Gastrocnemius medialis (tissue), 4 donors: ENCODE data around the gene ARHGAP10. TPM values are rescaled to one million over a fixed set of nuclear protein-coding genes. Genes with fewer than 3 reads are reported as not detected.

Experiments
- ATAC-seq, 2 donors: fragments of 150-250 bp; one replicate each; pipeline ENCODE4 v1.9.1; 2016
- DNase-seq, 2 donors: peaks; one replicate each; pipeline ENCODE4 v3.0.0-alpha.2; 2019
- H3K27ac ChIP-seq, 4 donors: fragments of 200-600 bp; sonication (generic); 1 replicate in 1 of 4; 2 replicates in 3 of 4; pipeline ENCODE4 v1.5.1; 2016 to 2018; ENCODE audit warnings: mild to moderate bottlenecking in 2 of 4, moderate library complexity in 1 of 4
- H3K27me3 ChIP-seq, 3 donors: fragments of 200-600 bp; sonication (generic) in 2 of 3; 1 replicate in 1 of 3; 2 replicates in 2 of 3; pipeline versions ENCODE4 v1.5.1 to v1.6.0; 2016 to 2019; ENCODE audit warnings: mild to moderate bottlenecking in 1 of 3, moderate library complexity in 1 of 3
- H3K36me3 ChIP-seq, 2 donors: fragments of 200-600 bp; sonication (generic) in 1 of 2; one replicate each; pipeline ENCODE4 v1.5.1; 2017 to 2018
- H3K4me1 ChIP-seq, 2 donors: fragments of 200-600 bp; sonication (generic) in 1 of 2; one replicate each; pipeline ENCODE4 v1.5.1; 2016 to 2017; ENCODE audit warnings: mild to moderate bottlenecking in 2 of 2
- H3K4me3 ChIP-seq, 4 donors: fragments of 200-600 bp; sonication (generic) in 3 of 4; 1 replicate in 1 of 4; 2 replicates in 3 of 4; pipeline ENCODE4 v1.5.1; 2016 to 2019; ENCODE audit warnings: mild to moderate bottlenecking in 2 of 4
- H3K9me3 ChIP-seq, 3 donors: fragments of 200-600 bp; sonication (generic) in 2 of 3; 1 replicate in 1 of 3; 2 replicates in 2 of 3; pipeline ENCODE4 v1.5.1; 2016 to 2019
- POLR2A ChIP-seq, 2 donors: fragments of 450-650 bp; IDR thresholded peaks; one replicate each; pipeline ENCODE4 v1.6.1; 2017; ENCODE audit warnings: antibody characterized with exemption in 2 of 2, mild to moderate bottlenecking in 2 of 2, moderate library complexity in 2 of 2
- in situ Hi-C, 4 donors: fragments of 200-750 bp; cut with MboI; loops; one replicate each; pipeline versions ENCODE4 v1.15.0 to v1.8.0; 2017; ENCODE audit warnings: low sequenced_read_pairs in 4 of 4
- intact Hi-C: fragments of 100-400 bp; cut with DNase I; formaldehyde crosslinking; loops from one replicate; pipeline ENCODE4 v1.15.1; 2023; ENCODE audit warnings: low total_unique reads
- total RNA-seq, 4 donors: library from RNA; depleted of rRNA; stranded (reverse); fragments of >200 nt; gene quantifications; one replicate each; pipeline versions ENCODE4 v1.1.0 to v1.2.3, GENCODE V29; 2016
- TF ChIP-seq, protein P1 (sequence below), 5 experiments: fragments of 450-650 bp in 3 of 5; fragments of 200-600 bp in 2 of 5; sonication (generic) in 2 of 5; IDR thresholded peaks in 4 of 5; conservative IDR thresholded peaks in 1 of 5; 1 replicate in 4 of 5; 2 replicates in 1 of 5; pipeline ENCODE4 v1.5.1; 2016 to 2019; ENCODE audit warnings: antibody characterized with exemption in 5 of 5, mild to moderate bottlenecking in 3 of 5, moderate library complexity in 3 of 5

Gene ARHGAP10
- total RNA-seq, 4 donors from 2014 or later: 22.1 to 34.6 (median 28.0) TPM

DNA sequence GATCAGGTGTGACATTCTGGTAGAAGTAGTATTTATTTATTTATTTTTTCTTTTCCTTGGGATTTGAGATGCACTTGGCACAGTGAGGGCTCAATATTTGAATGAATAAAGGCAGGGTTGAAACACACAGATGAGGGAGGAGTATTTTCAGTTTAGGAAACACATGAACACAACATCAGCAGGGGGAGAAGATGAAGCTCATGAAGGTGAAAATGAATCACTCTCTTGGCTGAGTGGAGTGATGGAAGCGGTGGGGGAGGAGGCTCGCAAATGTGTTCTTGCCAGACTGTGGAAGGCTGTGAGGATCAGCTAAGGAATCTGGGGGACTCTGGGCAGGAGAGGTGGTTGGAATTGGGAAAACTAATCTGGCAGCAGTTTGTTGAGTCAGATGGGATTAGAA is 55.3 kb downstream of the ARHGAP10 start:
- in situ Hi-C loops: no loop called here
- DNase-seq (peak in 1 of 2 donors; percentile 43), ATAC-seq (peak; percentile 44 to 59)
- TF ChIP-seq, protein P1, sequence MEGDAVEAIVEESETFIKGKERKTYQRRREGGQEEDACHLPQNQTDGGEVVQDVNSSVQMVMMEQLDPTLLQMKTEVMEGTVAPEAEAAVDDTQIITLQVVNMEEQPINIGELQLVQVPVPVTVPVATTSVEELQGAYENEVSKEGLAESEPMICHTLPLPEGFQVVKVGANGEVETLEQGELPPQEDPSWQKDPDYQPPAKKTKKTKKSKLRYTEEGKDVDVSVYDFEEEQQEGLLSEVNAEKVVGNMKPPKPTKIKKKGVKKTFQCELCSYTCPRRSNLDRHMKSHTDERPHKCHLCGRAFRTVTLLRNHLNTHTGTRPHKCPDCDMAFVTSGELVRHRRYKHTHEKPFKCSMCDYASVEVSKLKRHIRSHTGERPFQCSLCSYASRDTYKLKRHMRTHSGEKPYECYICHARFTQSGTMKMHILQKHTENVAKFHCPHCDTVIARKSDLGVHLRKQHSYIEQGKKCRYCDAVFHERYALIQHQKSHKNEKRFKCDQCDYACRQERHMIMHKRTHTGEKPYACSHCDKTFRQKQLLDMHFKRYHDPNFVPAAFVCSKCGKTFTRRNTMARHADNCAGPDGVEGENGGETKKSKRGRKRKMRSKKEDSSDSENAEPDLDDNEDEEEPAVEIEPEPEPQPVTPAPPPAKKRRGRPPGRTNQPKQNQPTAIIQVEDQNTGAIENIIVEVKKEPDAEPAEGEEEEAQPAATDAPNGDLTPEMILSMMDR (IDR thresholded peaks at IDR 0.05 in 4 of 5, conservative IDR thresholded peaks at IDR 0.05 in 1 of 5): no peak
- TF ChIP-seq POLR2A (IDR thresholded peaks at IDR 0.05): no peak
- no peak overlapping the region for H3K4me3 ChIP-seq
- peaks cover 66 to 72% of the 10 kb centered on the region in 2 donors for H3K4me1 ChIP-seq
- no peaks in the 10 kb centered on the region for H3K36me3 ChIP-seq
- no peaks in the 10 kb centered on the region for H3K27me3 ChIP-seq
- H3K27ac ChIP-seq: peak overlapping the region; percentile 44 to 70 (median 60)
- intact Hi-C loops: no loop called here
- no peaks in the 10 kb centered on the region for H3K9me3 ChIP-seq

DNA sequence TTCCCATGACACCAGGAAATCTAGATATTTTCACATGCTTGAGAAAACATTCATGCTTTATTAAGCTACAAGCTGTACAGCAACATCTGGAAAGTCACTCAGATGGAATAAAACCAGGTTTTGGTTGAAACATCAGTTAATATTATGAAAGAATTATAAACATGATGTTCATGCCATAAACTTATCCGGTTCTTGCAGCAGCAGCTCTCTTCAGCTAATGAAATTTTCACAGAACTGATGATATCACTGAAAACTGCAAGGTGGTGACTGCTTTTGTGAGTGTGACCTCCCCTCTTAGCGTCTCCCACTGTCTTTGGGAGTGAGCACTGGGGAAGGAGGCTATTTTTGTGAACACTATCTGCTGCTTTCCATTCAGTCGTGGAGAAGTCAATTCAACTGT is 56.9 kb downstream of the ARHGAP10 start:
- intact Hi-C loops (no loop called here), in situ Hi-C loops (no loop called here)
- Histone ChIP-seq H3K9me3 (no peaks in the 10 kb centered on the region), H3K27me3 (no peaks in the 10 kb centered on the region), H3K36me3 (no peaks in the 10 kb centered on the region), H3K27ac (peak overlapping the region; percentile 44 to 74 (median 65)), H3K4me3 (no peak overlapping the region), H3K4me1 (peaks cover 75 to 83% of the 10 kb centered on the region in 2 donors)
- TF ChIP-seq, protein P1 (IDR thresholded peaks at IDR 0.05 in 4 of 5, conservative IDR thresholded peaks at IDR 0.05 in 1 of 5): no peak
- no peak for TF ChIP-seq POLR2A (IDR thresholded peaks at IDR 0.05)
- ATAC-seq (peak in 1 of 2 donors; percentile 35), DNase-seq (no peak)

DNA sequence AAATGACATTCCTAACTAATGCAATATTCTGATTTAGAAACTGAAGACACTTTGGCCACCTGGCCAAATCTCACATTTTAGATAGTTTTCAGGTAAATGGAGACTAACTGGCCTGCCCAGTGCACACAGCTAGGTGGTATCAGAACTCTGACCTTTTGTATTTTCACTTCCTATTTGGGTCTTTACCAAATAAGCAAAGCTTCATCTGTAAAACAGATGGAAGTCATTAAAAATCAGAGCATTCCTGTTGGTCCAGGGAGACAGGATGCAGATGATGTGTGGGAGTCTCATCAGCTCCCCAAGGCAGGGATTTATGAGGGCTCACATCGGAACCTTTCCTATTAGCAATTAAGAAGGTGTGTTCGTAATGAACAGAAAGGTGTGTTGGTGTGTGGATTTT is 57.7 kb downstream of the ARHGAP10 start:
- DNase-seq (no peak), ATAC-seq (no peak)
- intact Hi-C loops: no loop called here
- no peak overlapping the region for H3K4me3 ChIP-seq
- no peaks in the 10 kb centered on the region for H3K9me3 ChIP-seq
- H3K4me1 ChIP-seq: peaks cover 79 to 83% of the 10 kb centered on the region in 2 donors
- TF ChIP-seq POLR2A (IDR thresholded peaks at IDR 0.05): no peak
- TF ChIP-seq, protein P1 (IDR thresholded peaks at IDR 0.05 in 4 of 5, conservative IDR thresholded peaks at IDR 0.05 in 1 of 5): no peak
- in situ Hi-C loops: no loop called here
- H3K36me3 ChIP-seq: no peaks in the 10 kb centered on the region
- H3K27ac ChIP-seq: peak overlapping the region; percentile 44 to 74 (median 65)
- no peaks in the 10 kb centered on the region for H3K27me3 ChIP-seq

DNA sequence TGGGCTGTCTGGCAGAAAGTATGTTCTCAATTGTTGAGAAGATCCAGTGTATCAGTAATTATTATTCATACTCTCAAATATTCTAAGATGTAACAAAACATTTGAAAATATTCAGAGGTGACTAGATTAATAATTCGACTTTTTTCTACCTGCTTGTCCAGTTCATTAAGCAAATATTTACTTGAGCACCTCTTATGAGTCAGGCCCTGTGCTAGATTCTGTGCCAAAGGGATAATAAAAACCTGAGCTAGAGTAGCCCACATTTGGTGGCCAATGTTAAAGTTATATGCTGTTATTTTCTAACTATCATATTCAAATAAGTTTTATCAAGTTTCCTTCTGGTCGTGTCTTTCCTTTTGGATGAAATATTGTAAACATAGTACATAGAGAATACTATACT is 58.5 kb downstream of the ARHGAP10 start:
- in situ Hi-C loops: no loop called here
- Histone ChIP-seq H3K4me3 (no peak overlapping the region), H3K9me3 (no peaks in the 10 kb centered on the region), H3K27me3 (no peaks in the 10 kb centered on the region), H3K27ac (peak overlapping the region; percentile 44 to 74 (median 65)), H3K4me1 (peaks cover 74 to 77% of the 10 kb centered on the region in 2 donors), H3K36me3 (no peaks in the 10 kb centered on the region)
- TF ChIP-seq, protein P1 (IDR thresholded peaks at IDR 0.05 in 4 of 5, conservative IDR thresholded peaks at IDR 0.05 in 1 of 5): no peak
- no peak for TF ChIP-seq POLR2A (IDR thresholded peaks at IDR 0.05)
- no peak for ATAC-seq
- no peak for DNase-seq
- intact Hi-C loops: no loop called here

DNA sequence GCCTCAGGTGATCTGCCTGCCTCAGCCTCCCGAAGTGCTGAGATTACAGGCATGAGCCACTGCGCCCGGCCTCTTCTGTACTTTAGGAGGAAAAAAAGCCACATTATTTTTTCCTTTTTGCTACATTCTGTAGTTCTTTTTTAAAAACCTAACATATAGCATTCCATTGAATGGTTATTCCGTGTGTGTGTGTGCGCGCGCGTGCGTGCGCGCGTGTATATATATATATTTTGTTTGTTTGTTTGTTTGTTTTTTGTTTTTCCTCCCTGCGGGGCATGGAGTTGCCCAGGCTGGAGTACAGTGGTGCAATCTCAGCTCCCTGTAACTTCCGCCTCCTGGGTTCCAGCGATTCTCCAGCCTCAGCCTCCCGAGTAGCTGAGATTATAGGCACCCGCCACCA is 59.5 kb downstream of the ARHGAP10 start:
- in situ Hi-C loops: no loop called here

More for the DNA sequence above, 59.5 kb downstream of the ARHGAP10 start:
- Histone ChIP-seq H3K27ac (peak overlapping the region; percentile 60 to 74 (median 66)), H3K36me3 (no peaks in the 10 kb centered on the region), H3K4me3 (no peak overlapping the region), H3K27me3 (no peaks in the 10 kb centered on the region), H3K4me1 (peaks cover 64 to 68% of the 10 kb centered on the region in 2 donors), H3K9me3 (no peaks in the 10 kb centered on the region)
- intact Hi-C loops: no loop called here
- DNase-seq: no peak
- TF ChIP-seq POLR2A (IDR thresholded peaks at IDR 0.05): no peak
- TF ChIP-seq, protein P1 (IDR thresholded peaks at IDR 0.05 in 4 of 5, conservative IDR thresholded peaks at IDR 0.05 in 1 of 5): no peak
- ATAC-seq: no peak
